Trophoblast cell (in vitro differentiated cells and primary cell): ENCODE results near the gene KCNS1.
A peak's percentile ranks its signal among the peaks of the same experiment; 100 is the strongest.

Source experiments
- DNase-seq, 2 donors: peaks; one replicate each; pipeline ENCODE4 v3.0.0-alpha.2; 2016
- H2AFZ ChIP-seq: 2 replicates; pipeline ENCODE4 v1.6.1; 2013; ENCODE audit warnings: low read length, moderate library complexity, mild to moderate bottlenecking; ENCODE audit not compliant: insufficient read depth, poor library complexity
- H2AK5ac ChIP-seq: 2 replicates; pipeline ENCODE4 v1.6.1; 2013; ENCODE audit warnings: mild to moderate bottlenecking, low read length
- H2BK120ac ChIP-seq: 2 replicates; pipeline ENCODE4 v1.6.1; 2013; ENCODE audit warnings: low read length, mild to moderate bottlenecking, moderate library complexity; ENCODE audit not compliant: insufficient read depth, poor library complexity
- H2BK12ac ChIP-seq: 2 replicates; pipeline ENCODE4 v1.6.1; 2013; ENCODE audit warnings: mild to moderate bottlenecking, low read length, moderate library complexity
- H2BK5ac ChIP-seq: 2 replicates; pipeline ENCODE4 v1.6.1; 2013; ENCODE audit warnings: low read length, low read depth, moderate library complexity, mild to moderate bottlenecking; ENCODE audit not compliant: poor library complexity
- H3K14ac ChIP-seq: 2 replicates; pipeline ENCODE4 v1.6.1; 2013; ENCODE audit warnings: mild to moderate bottlenecking, low read length
- H3K18ac ChIP-seq: 2 replicates; pipeline ENCODE4 v1.6.1; 2013; ENCODE audit warnings: mild to moderate bottlenecking, low read length
- H3K23ac ChIP-seq: 2 replicates; pipeline ENCODE4 v1.6.1; 2013; ENCODE audit warnings: low read length
- H3K27ac ChIP-seq: 2 replicates; pipeline ENCODE4 v1.5.1; 2013; ENCODE audit warnings: low read depth, mild to moderate bottlenecking, inconsistent platforms, low read length, moderate library complexity
- H3K27me3 ChIP-seq: 2 replicates; pipeline ENCODE4 v1.6.1; 2013; ENCODE audit warnings: inconsistent platforms, mild to moderate bottlenecking, low read length, moderate library complexity; ENCODE audit not compliant: insufficient read depth
- H3K36me3 ChIP-seq, 2 experiments: 1 replicate in 1 of 2; 2 replicates in 1 of 2; pipeline ENCODE4 v1.6.1; 2013; ENCODE audit warnings: low read length in 2 of 2, mild to moderate bottlenecking in 2 of 2, moderate library complexity in 1 of 2; ENCODE audit not compliant: insufficient read depth in 2 of 2, control insufficient read depth in 1 of 2
- H3K4ac ChIP-seq: 2 replicates; pipeline ENCODE4 v1.6.1; 2013; ENCODE audit warnings: low read depth, mild to moderate bottlenecking, low read length, moderate library complexity
- H3K4me1 ChIP-seq, 2 experiments: 1 replicate in 1 of 2; 2 replicates in 1 of 2; pipeline ENCODE4 v1.6.1; 2013; ENCODE audit warnings: low read length in 2 of 2, mild to moderate bottlenecking in 2 of 2, moderate library complexity in 1 of 2; ENCODE audit not compliant: insufficient read depth in 2 of 2, control insufficient read depth in 1 of 2
- H3K4me2 ChIP-seq: 2 replicates; pipeline ENCODE4 v1.6.1; 2013; ENCODE audit warnings: inconsistent platforms, mild to moderate bottlenecking, low read length, moderate library complexity
- H3K4me3 ChIP-seq: 2 replicates; pipeline ENCODE4 v1.5.1; 2013; ENCODE audit warnings: mild to moderate bottlenecking, low read depth, low read length, inconsistent platforms
- H3K79me1 ChIP-seq: one replicate; pipeline ENCODE4 v1.6.1; 2013; ENCODE audit warnings: low read length
- H3K79me2 ChIP-seq: 2 replicates; pipeline ENCODE4 v1.6.1; 2013; ENCODE audit warnings: low read length, mild to moderate bottlenecking; ENCODE audit not compliant: control insufficient read depth, insufficient read depth, poor library complexity
- H3K9ac ChIP-seq: 2 replicates; pipeline ENCODE4 v1.6.1; 2013; ENCODE audit warnings: mild to moderate bottlenecking, low read length
- H3K9me3 ChIP-seq: 2 replicates; pipeline ENCODE4 v1.6.1; 2013; ENCODE audit warnings: low read depth, mild to moderate bottlenecking, control low read depth, inconsistent platforms, low read length; ENCODE audit not compliant: insufficient read depth
- H4K12ac ChIP-seq: 2 replicates; pipeline ENCODE4 v1.6.1; 2013; ENCODE audit warnings: low read depth, mild to moderate bottlenecking, low read length, moderate library complexity
- H4K8ac ChIP-seq: 2 replicates; pipeline ENCODE4 v1.6.1; 2013; ENCODE audit warnings: low read depth, mild to moderate bottlenecking, low read length, moderate library complexity
- H4K91ac ChIP-seq: one replicate; pipeline ENCODE4 v1.6.1; 2013; ENCODE audit warnings: low read depth, mild to moderate bottlenecking, low read length, moderate library complexity
- WGBS: extraction: QIAGEN DNeasy Blood & Tissue Kit; methylation state at CpG from one replicate; pipeline ENCODE4 v1.1.7; 2013; ENCODE audit warnings: missing lambda C conversion rate; ENCODE audit not compliant: insufficient read length, insufficient coverage; ENCODE audit errors: extremely low coverage; 5-methylcytosine and 5-hydroxymethylcytosine counted together

KCNS1 gene

GRCh38 chr20:45051204-45052060, 49.5 kb downstream of the KCNS1 start:
- WGBS, result no CpG with 5 or more reads among the region's 3 CpGs
- Histone ChIP-seq H4K8ac (no peak overlapping the region), H3K4me1 (peaks cover 5 to 7% of the 10 kb centered on the region in 2 experiments), H2AK5ac (no peak overlapping the region), H2BK5ac (no peak overlapping the region), H3K79me2 (no peaks in the 10 kb centered on the region), H3K18ac (no peak overlapping the region), H3K4me2 (no peak overlapping the region), H3K9me3 (no peaks in the 10 kb centered on the region), H3K9ac (no peak overlapping the region), H4K12ac (no peak overlapping the region), H3K27me3 (no peaks in the 10 kb centered on the region), H3K79me1 (peaks cover 4% of the 10 kb centered on the region), H3K4me3 (no peak overlapping the region), H2BK120ac (no peak overlapping the region), H3K27ac (no peak overlapping the region), H3K4ac (no peak overlapping the region), H2BK12ac (no peak overlapping the region), H4K91ac (no peak overlapping the region), H3K23ac (peak overlapping the region; percentile 50), H3K14ac (no peak overlapping the region), H3K36me3 (no peaks in the 10 kb centered on the region), H2AFZ (no peak overlapping the region)
- DNase-seq, result no peak

- Histone ChIP-seq H2AK5ac (peak overlapping the region; percentile 88), H3K4me1 (peaks cover 5 to 7% of the 10 kb centered on the region in 2 experiments), H3K14ac (peak overlapping the region; percentile 60), H2AFZ (peak overlapping the region; percentile 59), H4K91ac (peak overlapping the region; percentile 74), H3K4me2 (no peak overlapping the region), H2BK12ac (peak overlapping the region; percentile 61), H3K9me3 (no peaks in the 10 kb centered on the region), H2BK120ac (peak overlapping the region; percentile 53), H3K4ac (no peak overlapping the region), H4K8ac (no peak overlapping the region), H3K27me3 (no peaks in the 10 kb centered on the region), H3K36me3 (no peaks in the 10 kb centered on the region), H3K27ac (peak overlapping the region; percentile 2), H3K9ac (no peak overlapping the region), H3K18ac (peak overlapping the region; percentile 64), H2BK5ac (no peak overlapping the region), H3K4me3 (no peak overlapping the region), H3K23ac (no peak overlapping the region), H3K79me1 (peaks cover 5% of the 10 kb centered on the region), H4K12ac (no peak overlapping the region), H3K79me2 (no peaks in the 10 kb centered on the region)
- no peak for DNase-seq
- WGBS, result no CpG with 5 or more reads among the region's 5 CpGs
Measured at GRCh38 chr20:45049904-45050471, 50.9 kb downstream of the KCNS1 start.

GRCh38 chr20:45049438-45049837, 51.5 kb downstream of the KCNS1 start:
- no peak overlapping the region for H3K18ac ChIP-seq
- no peak overlapping the region for H2BK12ac ChIP-seq
- H4K12ac ChIP-seq, result no peak overlapping the region
- H3K4me2 ChIP-seq, result no peak overlapping the region
- no peak overlapping the region for H3K4ac ChIP-seq
- no peak overlapping the region for H2AK5ac ChIP-seq
- no peak overlapping the region for H2BK120ac ChIP-seq
- H3K14ac ChIP-seq, result no peak overlapping the region
- H3K9ac ChIP-seq, result no peak overlapping the region
- H4K8ac ChIP-seq, result no peak overlapping the region
- H3K27me3 ChIP-seq, result no peaks in the 10 kb centered on the region
- H3K79me1 ChIP-seq, result peaks cover 8% of the 10 kb centered on the region
- H3K4me3 ChIP-seq, result no peak overlapping the region
- no peak overlapping the region for H2AFZ ChIP-seq
- no peak overlapping the region for H3K23ac ChIP-seq
- WGBS, result no CpG with 5 or more reads among the region's 3 CpGs
- H3K79me2 ChIP-seq, result no peaks in the 10 kb centered on the region
- no peak for DNase-seq
- H3K36me3 ChIP-seq, result no peaks in the 10 kb centered on the region
- peak overlapping the region; percentile 2 for H3K27ac ChIP-seq
- no peak overlapping the region for H2BK5ac ChIP-seq
- peaks cover 6 to 7% of the 10 kb centered on the region in 2 experiments for H3K4me1 ChIP-seq
- no peak overlapping the region for H4K91ac ChIP-seq
- no peaks in the 10 kb centered on the region for H3K9me3 ChIP-seq

GRCh38 chr20:45047581-45048119, 53.3 kb downstream of the KCNS1 start:
- no peak overlapping the region for H3K4ac ChIP-seq
- H3K18ac ChIP-seq, result no peak overlapping the region
- peaks cover 8% of the 10 kb centered on the region for H3K79me1 ChIP-seq
- H2AK5ac ChIP-seq, result no peak overlapping the region
- H3K23ac ChIP-seq, result no peak overlapping the region
- no peak overlapping the region for H4K12ac ChIP-seq
- no peaks in the 10 kb centered on the region for H3K36me3 ChIP-seq
- no peak overlapping the region for H2BK5ac ChIP-seq
- no peaks in the 10 kb centered on the region for H3K79me2 ChIP-seq
- H3K27me3 ChIP-seq, result no peaks in the 10 kb centered on the region
- no peaks in the 10 kb centered on the region for H3K9me3 ChIP-seq
- no peak overlapping the region for H4K91ac ChIP-seq
- no peak overlapping the region for H2AFZ ChIP-seq
- no peak overlapping the region for H2BK12ac ChIP-seq
- H3K9ac ChIP-seq, result no peak overlapping the region
- H3K4me1 ChIP-seq, result peaks cover 4 to 6% of the 10 kb centered on the region in 2 experiments
- H3K27ac ChIP-seq, result no peak overlapping the region
- no peak overlapping the region for H3K14ac ChIP-seq
- no peak overlapping the region for H4K8ac ChIP-seq
- WGBS, result no CpG with 5 or more reads among the region's 2 CpGs
- DNase-seq, result peak in 1 of 2 donors; percentile 55
- no peak overlapping the region for H3K4me3 ChIP-seq
- H3K4me2 ChIP-seq, result no peak overlapping the region
- H2BK120ac ChIP-seq, result no peak overlapping the region
